Activated naive CD4-positive, alpha-beta T cell treated with anti-CD3 and anti-CD28 coated beads, Interleukin-2, amount 50 U/mL, for 16 hours (primary cell): ENCODE results near the gene CMAS.
A peak's percentile ranks its signal among the peaks of the same experiment; 100 is the strongest.
"Not testable (repeated sequence)": the region's sequence is repeated elsewhere in the genome, so short reads cannot be mapped to it uniquely, and the experiment has no call there.

Experiments used
- DNase-seq: peaks from one replicate; pipeline ENCODE4 v3.0.0-alpha.2; 2020

The CMAS gene

GRCh38 chr12:22046090-22046967 is at the start of gene CMAS:
Gene CMAS, plus strand, starts transcription at chr12:22046218. Its CDS starts 86 bp downstream, at chr12:22046304.
- DNase-seq = peak; percentile 79

GRCh38 chr12:21998295-21998694 is 47.7 kb upstream of the CMAS start:
- DNase-seq = no peak

GRCh38 chr12:21998782-21999181 is 47.2 kb upstream of the CMAS start:
- no peak for DNase-seq

DNA sequence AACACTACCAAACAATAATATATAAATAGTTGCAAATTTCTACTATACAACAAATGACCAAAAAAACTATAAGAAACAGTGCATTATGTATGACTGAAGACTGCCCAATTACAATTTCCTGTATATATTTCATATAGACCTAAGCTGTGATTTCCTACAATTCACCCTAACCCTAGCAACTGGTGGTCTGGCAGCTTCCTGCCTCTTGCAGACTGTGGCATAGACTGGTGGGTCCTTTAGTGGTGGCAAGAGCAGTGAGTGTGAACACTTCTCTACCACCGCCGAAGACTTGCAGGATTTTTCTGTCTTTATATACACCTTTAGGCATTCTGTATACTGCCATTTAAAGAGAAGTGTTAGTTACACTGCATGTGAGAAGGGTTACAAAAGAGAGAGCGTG is 43.6 kb upstream of the CMAS start:
- DNase-seq = no peak

- not testable (repeated sequence) for DNase-seq
Observed at GRCh38 chr12:22007794-22008193, 38.2 kb upstream of the CMAS start.

DNA sequence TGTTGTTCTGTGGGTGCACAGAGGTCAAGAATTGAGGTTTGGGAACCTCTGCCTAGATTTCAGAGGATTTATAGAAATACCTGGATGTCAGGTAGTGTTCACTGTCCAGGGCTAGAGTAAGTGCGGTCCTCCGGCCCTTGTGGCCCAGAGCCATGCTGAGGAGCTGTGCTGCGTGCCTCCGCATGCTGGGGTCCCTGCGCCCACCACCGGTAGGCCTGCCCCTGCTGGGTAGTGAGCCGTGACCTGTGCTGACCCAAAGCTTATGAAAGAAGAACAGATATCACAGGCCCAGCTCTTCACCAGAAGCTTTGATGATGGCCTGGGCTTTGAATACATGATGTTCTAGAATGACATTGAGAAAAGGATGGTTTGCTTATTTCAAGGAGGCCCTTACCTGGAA is 37.8 kb upstream of the CMAS start:
- DNase-seq = no peak

DNA sequence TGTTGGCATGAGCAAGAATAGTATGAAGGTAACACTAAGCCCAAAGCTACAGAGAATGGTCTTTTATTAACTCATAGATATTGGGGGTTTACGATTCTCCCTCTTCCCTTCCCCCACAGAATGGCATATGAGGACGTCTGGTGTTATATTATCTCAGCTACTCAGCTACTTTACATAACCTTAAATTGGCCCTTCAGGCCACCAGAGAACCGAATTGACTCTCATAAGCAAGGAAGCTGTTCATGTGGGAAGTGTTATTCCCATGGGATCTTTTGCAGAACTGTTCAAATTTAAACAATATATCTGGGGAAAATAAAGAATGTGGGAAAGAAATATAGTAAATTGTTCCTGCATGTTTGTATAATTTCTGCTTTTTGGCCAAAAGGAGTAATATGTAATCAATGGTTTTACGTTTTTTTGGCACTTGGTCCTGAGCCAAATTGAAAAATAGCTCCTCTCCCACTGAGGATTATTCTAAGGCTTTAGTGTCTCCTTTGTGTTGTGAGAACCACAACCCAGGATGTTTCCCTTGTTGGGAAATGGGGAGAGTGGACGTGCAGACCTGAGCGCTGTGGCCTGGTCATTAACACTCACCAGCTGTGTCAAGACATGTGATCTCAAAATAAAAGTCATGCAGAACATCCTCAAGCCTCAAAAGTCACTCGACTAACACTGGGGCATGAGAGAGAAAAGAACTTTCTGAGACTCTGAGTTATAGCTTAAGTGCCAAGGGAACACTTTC is 31.8 kb upstream of the CMAS start:
- DNase-seq = no peak

GRCh38 chr12:22014783-22015144 is 31.3 kb upstream of the CMAS start:
- no peak for DNase-seq

GRCh38 chr12:22016982-22017381 is 29.0 kb upstream of the CMAS start:
- no peak for DNase-seq

DNA sequence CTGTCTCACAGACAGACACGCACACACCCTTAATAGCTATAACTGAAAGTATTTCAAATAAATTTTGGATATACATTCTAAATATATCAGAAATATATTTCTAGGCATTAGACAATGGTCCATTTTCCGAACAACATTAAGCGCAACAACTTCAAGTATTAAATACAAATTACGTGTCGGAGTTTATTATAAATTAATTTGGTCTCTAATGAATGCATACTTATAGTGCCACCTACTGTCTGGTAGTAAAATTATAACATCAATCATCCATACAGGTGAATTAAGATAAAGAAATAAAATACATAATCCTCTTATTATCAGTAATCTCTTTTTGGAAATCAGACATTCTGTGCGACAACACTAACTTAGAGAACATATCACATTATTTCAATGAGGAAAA is 27.2 kb upstream of the CMAS start:
- no peak for DNase-seq

GRCh38 chr12:22023489-22023888 is 22.5 kb upstream of the CMAS start:
- DNase-seq = not testable (repeated sequence)

DNA sequence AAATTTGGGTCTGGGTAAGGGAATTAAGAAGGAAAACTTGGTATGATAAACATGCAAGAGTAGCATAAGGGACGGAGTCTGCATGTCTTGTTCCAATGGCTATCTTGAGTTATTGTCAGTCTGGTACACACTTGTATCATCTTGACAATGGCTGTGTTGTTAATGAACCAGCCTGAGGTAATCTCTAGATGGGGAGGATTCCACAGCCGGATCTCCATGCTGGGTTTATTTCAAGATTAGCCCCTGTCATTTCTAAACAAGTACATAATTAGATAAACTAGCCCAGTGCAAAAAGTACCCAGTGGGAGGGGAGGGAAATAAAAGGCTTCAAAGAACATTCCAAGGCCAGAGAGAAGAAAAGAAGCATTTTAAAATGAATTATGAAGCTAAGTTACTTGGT is 16.5 kb upstream of the CMAS start:
- DNase-seq = no peak

DNA sequence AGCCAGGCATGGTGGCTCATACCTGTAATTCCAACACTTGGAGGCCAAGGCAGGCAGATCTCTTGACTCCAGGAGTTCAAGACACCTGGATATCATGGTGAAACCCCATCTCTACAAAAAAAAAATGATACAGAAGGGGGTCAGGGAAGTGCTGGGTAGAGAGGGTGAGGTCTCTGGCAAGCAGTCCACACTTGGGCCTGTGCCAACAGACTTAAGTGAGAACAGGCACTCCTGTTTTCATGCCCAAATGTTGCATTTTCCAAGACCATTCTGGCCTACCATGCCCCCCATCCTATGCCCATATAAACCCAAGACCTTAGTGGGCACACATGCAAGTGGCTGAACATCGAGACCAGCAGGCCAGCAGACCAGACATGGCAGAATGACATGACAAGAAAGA is 16.0 kb upstream of the CMAS start:
- no peak for DNase-seq

GRCh38 chr12:22032732-22033131 is 13.3 kb upstream of the CMAS start:
- no peak for DNase-seq

DNA sequence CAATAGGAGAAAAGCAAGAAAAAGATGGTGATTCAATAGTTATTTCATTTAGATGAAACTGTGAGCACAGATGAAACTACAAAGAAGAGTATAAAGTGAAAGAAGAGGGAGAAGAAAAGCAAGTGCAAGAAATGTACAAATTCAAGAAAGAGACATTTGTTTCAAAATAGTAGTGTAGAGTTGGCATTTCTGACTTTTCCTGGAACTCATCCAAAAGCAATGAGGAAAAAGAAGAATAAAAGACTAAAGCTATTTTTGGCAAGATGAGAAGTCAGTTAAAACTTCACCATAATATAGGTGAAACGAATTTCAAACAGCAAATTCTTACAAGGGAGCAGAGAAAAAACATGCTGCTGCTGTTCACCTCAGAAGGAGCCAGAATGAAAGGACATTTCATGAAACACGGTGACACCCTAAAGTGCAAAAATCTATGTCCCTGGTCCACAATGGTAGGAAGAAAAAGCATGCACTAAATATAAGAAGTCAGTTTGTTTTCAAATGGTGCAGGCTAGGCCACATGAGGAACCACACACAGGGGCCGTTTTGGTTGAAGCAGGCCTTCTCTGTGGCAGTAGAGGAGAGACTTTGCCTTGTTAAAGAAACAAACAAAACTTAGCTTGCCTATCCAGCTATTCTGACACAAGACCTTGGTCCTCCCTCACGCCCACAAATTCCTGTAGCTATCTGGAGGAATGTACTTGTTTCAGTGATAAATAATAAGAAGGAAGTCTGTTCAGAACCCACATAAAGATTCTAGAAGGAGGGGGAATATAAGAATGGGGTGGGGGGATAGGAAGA is 11.1 kb upstream of the CMAS start:
- no peak for DNase-seq

DNA sequence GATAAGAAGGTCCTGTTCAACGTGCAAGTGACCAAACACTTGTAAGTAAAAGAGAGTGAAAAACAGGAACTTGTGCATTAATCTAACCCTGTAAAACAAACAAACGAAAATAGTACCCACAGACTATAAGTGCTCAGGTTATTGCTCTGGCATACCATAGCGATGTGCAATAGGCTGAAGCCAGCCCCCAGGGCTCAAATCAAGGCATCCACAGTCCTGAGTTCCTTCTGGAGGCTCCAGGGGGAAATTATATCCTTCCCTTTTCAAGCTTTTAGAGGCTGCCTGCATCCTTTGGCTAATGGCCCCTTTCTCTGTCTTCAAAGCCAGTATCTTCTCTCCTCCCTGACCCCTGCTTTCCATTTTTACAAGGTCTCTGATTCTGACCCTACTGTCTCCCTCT is 8.1 kb upstream of the CMAS start:
- DNase-seq = no peak

DNA sequence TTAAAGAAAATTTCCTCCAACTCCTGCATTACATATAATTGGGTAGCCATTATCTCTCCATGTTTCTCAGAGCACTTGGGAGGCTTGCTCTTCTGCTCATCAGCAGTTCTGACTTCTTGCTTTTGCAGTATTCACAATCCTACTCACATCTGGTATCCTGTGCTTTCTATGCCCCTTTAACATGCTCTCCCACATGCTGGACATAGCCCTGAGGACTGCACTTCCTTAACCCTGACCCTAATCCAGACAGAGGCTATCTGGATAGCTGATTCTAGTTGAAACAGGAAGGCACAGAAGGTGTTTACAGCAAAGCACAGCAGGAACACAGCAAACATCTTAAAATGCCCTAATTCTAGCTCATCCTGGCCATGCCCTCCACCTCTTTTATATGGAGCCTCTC is 7.3 kb upstream of the CMAS start:
- no peak for DNase-seq

DNA sequence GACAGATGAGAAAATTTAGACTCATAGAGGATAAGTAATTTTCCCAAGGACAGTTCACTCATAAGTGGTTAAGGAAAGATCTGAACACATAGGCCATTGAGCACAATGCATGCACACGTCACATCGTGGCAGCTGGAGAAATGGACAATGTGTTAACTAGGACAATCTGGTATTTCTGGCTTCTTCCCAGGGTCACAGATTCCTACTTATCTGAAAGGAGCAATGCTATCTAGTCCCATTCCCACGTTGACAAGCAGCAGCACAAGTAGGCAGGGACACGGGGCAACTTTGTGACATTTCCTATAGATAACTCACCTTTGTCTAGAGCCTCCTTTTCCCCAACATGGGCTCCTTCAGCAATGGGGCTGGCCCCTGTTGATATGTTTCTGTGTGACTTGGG is 6.7 kb upstream of the CMAS start:
- DNase-seq = no peak

- no peak for DNase-seq
Observed at GRCh38 chr12:22042976-22043669, 2.9 kb upstream of the CMAS start.

- no peak for DNase-seq
Observed at GRCh38 chr12:22043943-22044342, 2.1 kb upstream of the CMAS start.

DNA sequence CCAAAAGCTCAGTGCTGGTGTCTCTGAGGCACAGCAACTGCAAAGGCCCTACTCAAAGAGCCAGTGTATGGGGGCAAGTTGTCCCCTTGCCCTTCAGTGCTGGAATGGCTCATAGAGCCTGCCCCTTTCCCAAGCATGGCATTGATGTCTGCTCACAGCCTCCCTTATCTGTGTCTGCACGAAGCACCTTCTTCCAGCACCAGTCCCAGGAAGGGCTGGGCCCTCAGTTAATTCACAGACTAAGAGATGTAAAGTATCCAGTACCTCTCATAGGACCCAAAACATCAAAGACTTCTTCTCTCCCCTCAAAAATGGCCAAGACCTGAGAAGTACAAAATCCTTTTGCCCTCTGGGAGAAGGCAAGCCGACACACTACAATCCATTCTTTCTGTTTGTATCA is 1.6 kb upstream of the CMAS start:
- DNase-seq = no peak

- no peak for DNase-seq
Observed at GRCh38 chr12:22046968-22047390, 961 bp downstream of the CMAS start.

DNA sequence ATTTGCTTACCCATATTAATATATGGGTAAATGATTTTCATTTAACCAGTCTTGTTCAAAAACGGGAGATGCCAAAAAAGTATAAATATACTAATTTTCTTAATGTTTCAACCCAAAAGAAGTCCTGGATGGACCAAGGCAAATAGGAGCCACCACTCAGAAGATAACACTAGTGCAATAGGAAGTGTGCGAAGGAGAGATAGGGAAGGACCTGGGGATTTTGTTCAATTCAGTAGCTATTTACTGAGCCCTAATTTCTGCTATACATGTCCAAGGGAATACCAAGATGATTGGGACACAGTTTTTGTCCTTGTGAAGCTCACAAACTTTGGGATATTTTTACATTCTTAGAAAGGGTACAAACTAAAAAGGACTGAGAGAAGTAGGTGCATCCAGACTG is 1.5 kb downstream of the CMAS start:
- no peak for DNase-seq
